HG03558 (cell line): ENCODE measurements around the gene CCDC74A.
"Not testable (repeated sequence)": the region's sequence is repeated elsewhere in the genome, so short reads cannot be mapped to it uniquely, and the experiment has no call there.

ENCODE experiments used
- ATAC-seq: cut with Tn5 transposase; IDR thresholded peaks from one replicate; pipeline ENCODE4 v1.9.1; 2021; ENCODE audit warnings: moderate number of reproducible peaks; ENCODE audit not compliant: unreplicated experiment; ENCODE audit errors: extremely low read depth

Gene CCDC74A

GRCh38 chr2:131544813-131545165, 17.1 kb downstream of the CCDC74A start:
- ATAC-seq: not testable (repeated sequence)

DNA sequence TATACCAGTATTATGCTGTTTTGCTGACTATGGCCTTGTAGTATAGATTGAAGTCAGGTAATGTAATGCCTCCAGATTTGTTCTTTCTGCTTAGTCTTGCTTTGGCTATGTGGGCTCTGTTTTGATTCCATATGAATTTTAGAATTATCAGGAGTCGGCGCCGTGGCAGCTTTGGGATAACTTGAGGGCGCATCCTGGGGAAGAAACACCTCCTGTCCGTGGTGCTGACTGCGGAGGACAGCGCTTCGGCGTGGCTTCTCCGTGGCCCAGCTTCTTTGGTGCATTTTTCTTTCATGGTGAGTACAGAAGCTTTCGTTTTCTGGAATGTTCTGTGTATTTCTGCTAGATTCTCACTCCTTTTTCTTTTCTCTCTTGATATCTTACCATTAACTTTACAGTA, 25.2 kb downstream of the CCDC74A start:
- ATAC-seq: no peak

DNA sequence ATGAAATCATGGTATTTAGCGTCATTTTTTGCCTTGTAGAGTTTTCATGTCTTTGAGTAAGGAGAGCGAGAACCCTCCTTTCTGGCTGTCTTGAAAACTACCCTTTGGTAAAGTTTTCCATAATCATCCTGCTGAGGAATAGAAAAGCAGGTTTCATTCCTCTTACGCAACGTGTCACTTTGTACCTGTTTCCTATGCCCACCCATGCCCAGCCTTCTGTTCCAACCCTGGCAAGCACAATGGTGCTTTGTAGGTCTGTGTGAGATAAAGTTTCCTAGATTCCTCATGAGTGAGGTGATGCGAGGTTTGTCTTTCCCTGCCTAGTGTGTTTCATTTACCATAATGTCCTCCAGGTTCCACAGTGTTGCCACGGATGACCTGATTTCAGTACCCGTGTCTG, 29.3 kb downstream of the CCDC74A start:
- ATAC-seq: no peak

- no peak for ATAC-seq
Observed at GRCh38 chr2:131557558-131558321, 30.1 kb downstream of the CCDC74A start.

DNA sequence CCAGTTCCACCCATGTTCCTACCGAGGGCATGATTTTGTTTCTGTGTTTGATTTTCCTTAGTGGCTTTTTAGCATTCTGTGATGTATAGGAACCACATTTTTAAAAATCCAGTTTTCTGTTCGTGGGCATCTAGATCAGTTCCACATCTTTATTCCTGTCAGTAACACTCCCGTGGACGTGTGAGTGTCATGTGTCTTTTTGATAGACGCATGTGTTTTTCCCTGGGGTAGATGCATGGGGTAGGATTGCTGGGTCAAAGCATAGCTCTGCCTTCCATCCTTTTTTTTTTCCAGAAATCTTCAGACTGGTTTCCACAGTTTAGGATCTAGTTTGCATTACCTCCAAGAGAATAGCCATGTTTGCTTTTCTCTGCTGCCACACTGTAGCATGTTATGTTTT, 38.7 kb downstream of the CCDC74A start:
- no peak for ATAC-seq

DNA sequence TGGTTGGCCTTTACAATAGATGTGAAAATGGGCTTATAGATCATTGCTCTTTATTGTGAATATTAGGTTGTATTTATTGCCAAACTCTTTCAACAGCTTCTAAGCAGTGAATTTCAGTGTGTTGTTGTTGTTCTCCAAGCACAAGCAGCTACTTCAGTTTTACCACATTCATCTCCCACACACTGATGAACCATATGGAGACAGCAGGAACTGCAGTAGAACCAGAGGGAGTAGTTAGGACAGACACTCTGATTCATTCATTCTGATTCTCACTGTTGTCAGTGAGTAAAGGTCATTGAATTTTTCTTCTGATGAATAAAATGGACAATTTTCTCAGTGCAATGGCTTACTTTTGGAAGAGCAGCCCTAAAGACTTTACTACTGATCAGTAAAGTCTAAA, 40.2 kb downstream of the CCDC74A start:
- ATAC-seq: no peak

GRCh38 chr2:131568401-131568800, 40.7 kb downstream of the CCDC74A start:
- not testable (repeated sequence) for ATAC-seq

DNA sequence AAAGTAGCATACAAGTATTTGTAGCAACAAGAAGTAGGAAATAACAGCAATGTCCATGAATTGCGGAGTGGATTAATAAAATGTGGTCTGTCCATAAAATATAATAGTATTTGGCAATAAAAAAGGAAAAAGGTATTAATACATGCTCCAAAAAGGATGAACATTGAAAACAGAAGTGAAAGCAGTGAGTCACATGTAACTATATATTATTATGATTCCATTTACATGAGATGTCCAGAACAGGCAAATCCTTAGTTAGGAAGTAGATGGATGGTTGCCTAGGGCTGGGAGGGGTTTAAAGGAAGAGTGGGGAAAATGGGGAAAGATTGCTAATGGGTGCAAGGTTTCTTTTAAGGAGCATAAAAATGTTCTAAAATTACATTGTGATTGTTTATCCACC, 44.5 kb downstream of the CCDC74A start:
- ATAC-seq: no peak

- no peak for ATAC-seq
Observed at GRCh38 chr2:131577812-131578211, 50.1 kb downstream of the CCDC74A start.

DNA sequence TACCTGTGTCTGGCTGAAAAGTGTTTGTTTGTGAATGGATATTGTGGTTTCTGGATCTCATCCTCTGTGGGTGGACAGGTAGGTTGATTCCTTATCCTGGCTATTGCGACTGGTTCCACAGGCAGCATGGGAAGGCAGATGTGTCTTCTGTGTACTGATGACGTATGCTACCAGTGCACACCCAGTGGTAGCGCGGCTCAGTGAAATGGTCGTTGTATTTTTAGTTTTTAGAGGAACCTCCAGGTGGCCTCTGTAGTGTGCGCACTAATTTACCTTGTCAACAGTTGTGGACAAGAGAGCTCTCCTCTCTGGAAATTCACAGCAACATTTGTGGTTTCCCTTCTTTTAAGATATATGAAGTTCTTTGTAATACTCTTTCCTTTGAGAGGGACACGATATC, 52.5 kb downstream of the CCDC74A start:
- no peak for ATAC-seq
